ENCODE results near the gene PKDCC.

GRCh38 chr2:42084231-42084671 lies 36.4 kb downstream of the PKDCC start:
- TF ChIP-seq FOXM1 (IDR thresholded peaks at IDR 0.05; ENCODE audit: low read depth, low read length) (no peak), ZNF274 (IDR thresholded peaks at IDR 0.05; ENCODE audit: insufficient read depth, insufficient read length) (no peak), SUZ12 (IDR thresholded peaks at IDR 0.05; ENCODE audit: unreplicated experiment) (no peak), MAX (IDR thresholded peaks at IDR 0.05; ENCODE audit: low read depth, low read length) (no peak), MYC (IDR thresholded peaks at IDR 0.05; ENCODE audit: insufficient read depth, insufficient read length, insufficient replicate concordance, low read length, severe bottlenecking) (no peak), ZNF24 (IDR thresholded peaks at IDR 0.05) (no peak), HDAC6 (IDR thresholded peaks at IDR 0.05; ENCODE audit: unreplicated experiment) (no peak), TAF1 (IDR thresholded peaks at IDR 0.05; ENCODE audit: borderline replicate concordance, low read depth, low read length) (no peak), IRF5 (IDR thresholded peaks at IDR 0.05; ENCODE audit: borderline replicate concordance) (no peak), CEBPB (IDR thresholded peaks at IDR 0.05; ENCODE audit: borderline replicate concordance in 1 of 2, low read depth in 2 of 2, low read length in 2 of 2) (no peak), SIN3A (IDR thresholded peaks at IDR 0.05; ENCODE audit: low read depth, low read length) (no peak), CTCF (IDR thresholded peaks at IDR 0.05 in 2 of 3, conservative IDR thresholded peaks at IDR 0.05 in 1 of 3; ENCODE audit: control insufficient read depth in 2 of 3, extremely low read depth in 1 of 3, insufficient read depth in 1 of 3, low read depth in 3 of 3, low read length in 3 of 3) (no peak)
